ENCODE results near the gene C12orf42. TPM values are rescaled to one million over a fixed set of nuclear protein-coding genes. Genes with fewer than 3 reads are reported as not detected.

C12orf42 gene
- total RNA-seq, 1 experiment from 2014 or later, result not detected

DNA sequence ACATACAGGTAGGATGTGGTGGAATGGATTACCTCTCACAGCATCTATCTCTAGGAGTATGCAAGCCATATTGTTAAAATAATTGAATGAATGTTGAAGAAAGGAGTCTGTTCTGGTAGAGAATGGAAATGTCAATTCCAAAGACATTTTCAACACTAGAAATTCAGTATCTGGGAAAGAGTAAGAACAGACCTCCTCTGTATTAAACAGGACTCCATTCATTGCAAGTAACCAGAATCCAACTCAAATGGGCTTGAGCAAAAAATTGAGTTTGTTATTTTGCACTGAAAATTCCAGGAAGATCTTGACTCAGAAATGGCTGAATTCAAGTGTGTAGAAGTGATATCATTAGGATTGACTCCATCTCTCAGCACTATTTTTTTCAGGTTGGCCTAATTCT lies 168.1 kb downstream of the C12orf42 start:
- Histone ChIP-seq H2BK5ac (ENCODE audit: insufficient read length, low read length) (no peak overlapping the region), H3T11ph (ENCODE audit: low read length) (no peak overlapping the region), H3K4me1 (ENCODE audit: insufficient read depth, low read length) (no peaks in the 10 kb centered on the region), H3K23me2 (ENCODE audit: insufficient read length, low read depth, low read length, poor library complexity, severe bottlenecking) (no peaks in the 10 kb centered on the region), H2AK5ac (ENCODE audit: insufficient read length, low read length) (no peak overlapping the region), H3K27me3 (ENCODE audit: insufficient read depth, low read length) (no peaks in the 10 kb centered on the region), H3K4me2 (ENCODE audit: insufficient read depth, insufficient read length, low read length) (no peak overlapping the region), H3K14ac (ENCODE audit: insufficient read depth, low read length) (no peak overlapping the region), H2BK20ac (ENCODE audit: low read depth, low read length, poor library complexity, severe bottlenecking) (no peak overlapping the region), H2BK12ac (ENCODE audit: insufficient read length, low read depth, low read length) (no peak overlapping the region), H3K4ac (ENCODE audit: low read depth, low read length) (no peak overlapping the region), H4K91ac (ENCODE audit: insufficient read length, low read depth, low read length) (no peak overlapping the region), H3K79me2 (ENCODE audit: insufficient read depth, low read length) (no peaks in the 10 kb centered on the region), H2AFZ (ENCODE audit: low read length) (no peak overlapping the region), H3K18ac (ENCODE audit: insufficient read length, low read depth, low read length) (no peak overlapping the region), H4K8ac (replicated peaks; ENCODE audit: insufficient read length, low read depth, low read length) (no peak overlapping the region), H3K23ac (ENCODE audit: insufficient read length, low read depth, low read length) (no peak overlapping the region), H4K5ac (ENCODE audit: insufficient read length, low read depth, low read length) (no peak overlapping the region), H3K27ac (ENCODE audit: insufficient read length, low read depth, low read length) (no peak overlapping the region), H2BK15ac (ENCODE audit: low read depth, low read length) (no peak overlapping the region), H4K20me1 (ENCODE audit: control insufficient read depth, insufficient read depth, insufficient read length) (no peaks in the 10 kb centered on the region), H3K9ac (ENCODE audit: extremely low read depth, insufficient read length, low read length) (no peak overlapping the region), H3K79me1 (ENCODE audit: insufficient read depth, low read depth, low read length, poor library complexity, severe bottlenecking) (no peaks in the 10 kb centered on the region), H3K9me3 (ENCODE audit: control insufficient read depth, low read depth, low read length) (no peaks in the 10 kb centered on the region), H3K56ac (ENCODE audit: insufficient read length, low read depth, low read length) (no peak overlapping the region), H2BK120ac (ENCODE audit: low read depth, low read length, poor library complexity, severe bottlenecking) (no peak overlapping the region)
- no peak overlapping the region for H3K27ac Mint-ChIP-seq
- no peak for TF ChIP-seq CTCF (conservative IDR thresholded peaks at IDR 0.05)
- no peaks in the 10 kb centered on the region for H3K36me3 Mint-ChIP-seq (ENCODE audit: insufficient read depth in 1 of 3, low read depth in 3 of 3)
- no peaks in the 10 kb centered on the region for H3K9me3 Mint-ChIP-seq
- no peak for DNase-seq
- H3K4me1 Mint-ChIP-seq, result peaks cover 8 to 10% of the 10 kb centered on the region in 2 experiments
- H3K4me3 Mint-ChIP-seq, result no peak overlapping the region
- H3K27me3 Mint-ChIP-seq (ENCODE audit: low read depth), result no peaks in the 10 kb centered on the region
